Activated CD8-positive, alpha-beta memory T cell treated with anti-CD3 and anti-CD28 coated beads for 1 hour (primary cell): ENCODE results near the gene MED23.

Experiments used
- DNase-seq, 2 donors: peaks; one replicate each; pipeline ENCODE4 v3.0.0-alpha.2; 2020; ENCODE audit warnings: low read depth in 1 of 2; ENCODE audit errors: extremely low read depth in 1 of 2

Gene MED23

DNA sequence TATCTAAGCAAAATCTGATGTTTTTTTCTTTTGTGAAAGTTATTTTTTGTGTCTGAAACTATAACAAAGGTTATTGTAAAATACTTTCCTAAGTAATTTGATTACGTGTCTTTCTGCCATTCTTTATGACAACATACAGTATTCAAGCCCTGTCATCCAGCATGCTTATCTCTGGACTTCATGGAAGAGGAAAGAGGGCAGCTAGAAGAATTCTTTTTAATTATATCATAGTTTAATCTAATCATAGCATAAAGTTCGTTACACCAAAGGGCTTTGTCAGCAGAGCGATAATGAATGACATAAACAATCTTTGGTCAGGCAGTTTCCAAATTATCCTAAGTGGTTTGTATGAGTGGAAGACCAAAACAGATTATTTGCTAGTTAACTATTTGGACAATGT, 12.5 kb upstream of the MED23 start:
- DNase-seq: no peak

DNA sequence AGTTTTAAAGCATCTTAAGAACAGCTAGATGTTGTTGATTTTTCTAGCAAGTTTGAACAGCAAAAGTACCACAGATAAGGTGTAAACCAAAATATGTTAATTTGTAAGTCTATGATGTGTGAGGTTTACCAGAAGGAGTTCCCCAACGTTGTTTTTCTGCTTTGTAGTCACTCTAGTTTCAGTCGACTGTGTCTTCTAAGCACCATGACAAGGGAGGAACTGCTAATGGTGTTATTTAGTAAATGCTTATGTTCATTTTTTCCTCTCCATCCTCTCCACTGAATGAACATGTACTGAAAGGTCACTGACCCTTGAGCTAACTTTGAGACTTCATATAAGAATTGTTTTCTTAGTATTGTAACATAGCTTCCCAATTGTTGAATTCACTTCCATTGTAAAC, 12.1 kb upstream of the MED23 start:
- DNase-seq: no peak

DNA sequence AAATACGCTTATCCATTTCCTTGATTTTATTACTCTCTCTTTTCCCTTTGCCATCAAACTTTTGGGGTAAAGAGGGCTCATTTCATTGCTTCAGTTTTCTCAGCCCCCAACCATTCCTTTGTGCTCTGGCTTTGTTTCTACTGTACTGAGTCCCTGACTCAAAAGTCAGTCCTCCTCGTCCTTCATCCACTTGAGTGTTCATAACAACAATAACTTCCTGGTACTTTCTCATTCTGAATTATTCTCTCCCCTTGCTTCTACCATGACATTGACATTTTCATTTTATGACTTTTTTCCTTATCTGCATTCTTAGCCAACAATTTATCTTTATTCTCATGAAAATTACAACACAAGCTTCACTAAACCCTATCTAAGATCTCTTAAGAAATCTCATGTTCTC, 10.0 kb upstream of the MED23 start:
- DNase-seq: no peak

DNA sequence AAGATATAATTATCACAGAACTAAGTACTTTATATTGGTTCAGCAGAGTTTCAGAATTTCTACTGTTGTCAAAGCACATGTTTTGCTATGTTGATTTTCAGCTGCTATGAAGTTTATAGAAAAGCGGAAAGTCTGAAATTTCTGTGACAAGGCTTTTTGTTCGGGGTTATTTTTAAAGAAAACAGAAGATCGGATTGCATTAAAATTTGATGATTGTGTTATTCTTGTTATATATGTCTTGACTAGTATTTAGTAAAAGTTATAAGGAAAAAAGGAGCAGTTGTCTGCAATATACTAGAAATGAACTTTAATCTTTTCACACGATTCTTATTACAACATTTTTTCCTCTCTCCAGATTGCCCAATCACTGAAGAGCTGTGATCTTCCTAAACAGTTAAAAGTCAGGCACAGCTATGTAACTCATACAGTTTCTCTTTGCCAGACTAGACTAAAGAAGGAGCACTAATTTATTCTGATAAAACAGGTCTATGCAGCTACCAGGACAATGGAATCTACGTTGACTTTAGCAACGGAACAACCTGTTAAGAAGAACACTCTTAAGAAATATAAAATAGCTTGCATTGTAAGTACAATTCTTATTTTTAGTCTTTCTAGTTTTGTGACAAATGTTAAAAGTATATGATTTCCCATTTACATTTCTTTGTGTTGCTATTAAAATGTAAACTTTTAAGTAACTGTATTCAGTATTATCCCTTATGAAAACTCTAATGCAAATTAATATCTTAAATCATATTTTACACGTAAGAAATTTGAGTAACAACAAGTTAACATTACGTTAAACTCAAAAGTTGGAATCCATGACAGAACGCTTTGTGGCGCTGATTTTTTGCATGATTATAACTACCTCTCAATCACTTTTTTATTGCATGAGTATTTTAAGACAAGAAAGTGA, 9.1 kb upstream of the MED23 start, which contains the start of gene ENPP3:
Gene ENPP3 (plus strand): TSS at position 423 of the 913 bp plus-strand sequence. CDS start 83 bp downstream, at position 506.
- no peak for DNase-seq

DNA sequence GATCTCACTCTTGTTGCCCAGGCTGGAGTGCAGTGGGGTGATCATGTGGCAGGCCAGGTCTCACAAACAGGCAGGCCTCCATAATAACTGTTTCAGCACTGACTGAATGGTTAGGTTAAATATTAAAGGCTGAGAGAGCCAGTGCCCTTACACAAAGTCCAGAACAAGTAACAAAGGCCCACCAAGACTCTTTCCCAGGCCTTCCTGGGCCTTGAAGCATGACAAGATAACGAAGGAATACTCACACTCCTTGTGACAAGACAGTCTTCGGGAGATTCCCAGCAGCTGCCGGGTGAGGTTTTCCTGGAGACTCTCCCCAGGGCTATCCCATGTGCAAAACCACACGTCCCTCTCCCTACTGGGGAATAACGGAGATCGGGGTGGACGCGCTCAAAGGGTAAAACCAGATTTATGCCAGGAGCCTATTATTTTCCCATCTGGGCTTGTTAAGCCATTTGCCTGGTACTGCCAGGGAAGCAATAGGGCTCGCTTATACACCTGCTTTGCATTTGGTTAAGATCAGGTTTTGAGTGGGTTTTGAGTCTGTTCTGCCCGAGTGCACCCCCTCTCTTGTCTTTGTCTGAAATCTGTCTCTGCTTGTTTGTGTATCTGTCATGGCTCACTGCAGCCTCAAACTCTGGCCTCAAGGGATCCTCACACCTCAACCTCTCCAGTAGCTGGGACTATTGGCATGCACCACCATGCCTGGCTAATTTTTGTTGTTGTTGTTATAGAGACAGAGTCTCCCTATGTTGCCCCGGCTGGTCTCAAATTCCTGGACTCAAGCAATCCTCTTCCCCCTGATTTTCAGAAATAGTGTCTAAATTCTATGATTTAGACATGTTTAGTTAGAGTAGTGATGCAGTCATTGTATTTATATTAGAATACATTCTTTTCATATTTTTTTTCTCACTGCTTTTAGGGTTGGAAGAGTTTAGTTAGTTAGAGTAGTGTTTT, 7.6 kb upstream of the MED23 start:
- DNase-seq: no peak

DNA sequence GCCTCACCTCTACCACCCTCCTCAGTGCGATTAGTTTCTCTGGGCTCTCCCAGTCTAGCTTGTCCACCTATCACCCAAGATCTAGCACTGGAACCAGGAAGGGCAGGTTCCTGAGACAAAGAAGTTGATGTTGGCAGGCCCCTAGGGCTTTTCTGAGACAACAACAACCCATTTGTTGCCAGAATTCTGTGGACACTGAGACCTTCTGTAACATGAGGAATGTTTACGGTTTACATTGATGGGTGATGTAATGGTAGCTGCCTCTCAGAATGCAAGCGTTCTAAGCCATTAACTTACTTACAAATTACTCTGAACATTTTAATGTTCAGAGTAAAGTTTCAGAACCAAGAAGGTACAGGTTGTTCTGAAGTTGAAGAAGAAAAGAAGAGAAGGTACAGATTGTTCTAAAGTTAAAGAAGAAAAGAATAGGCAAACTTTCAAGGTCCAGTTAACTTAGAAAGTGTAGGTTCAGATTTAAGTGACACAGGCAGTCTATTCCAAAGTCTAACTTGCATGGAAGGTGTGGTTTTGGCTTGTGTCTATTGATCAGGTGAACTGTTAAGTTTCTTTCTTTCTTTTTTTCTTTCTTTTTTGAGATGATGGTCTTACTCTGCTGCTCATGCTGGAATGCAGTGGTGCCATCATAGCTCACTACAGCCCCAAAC, 3.7 kb upstream of the MED23 start:
- no peak for DNase-seq

DNA sequence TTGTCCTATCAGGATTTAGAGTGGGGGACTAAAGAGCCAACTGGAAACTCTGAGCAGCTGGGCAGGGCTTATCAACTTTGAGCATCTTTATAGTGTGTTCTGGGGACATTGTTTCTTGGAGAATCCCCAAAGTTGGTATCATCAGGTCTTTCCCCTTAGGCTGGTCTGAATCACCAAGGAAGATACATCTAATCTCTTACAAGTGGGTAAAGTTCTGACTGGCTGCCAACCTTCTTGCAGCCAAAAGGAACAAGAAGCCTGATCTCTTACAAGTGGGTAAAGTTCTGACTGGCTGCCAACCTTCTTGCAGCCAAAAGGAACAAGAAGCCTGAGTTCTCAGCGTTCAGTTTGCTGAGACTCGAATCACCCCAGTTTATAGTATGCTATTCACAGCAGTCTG, 1.6 kb upstream of the MED23 start:
- no peak for DNase-seq

DNA sequence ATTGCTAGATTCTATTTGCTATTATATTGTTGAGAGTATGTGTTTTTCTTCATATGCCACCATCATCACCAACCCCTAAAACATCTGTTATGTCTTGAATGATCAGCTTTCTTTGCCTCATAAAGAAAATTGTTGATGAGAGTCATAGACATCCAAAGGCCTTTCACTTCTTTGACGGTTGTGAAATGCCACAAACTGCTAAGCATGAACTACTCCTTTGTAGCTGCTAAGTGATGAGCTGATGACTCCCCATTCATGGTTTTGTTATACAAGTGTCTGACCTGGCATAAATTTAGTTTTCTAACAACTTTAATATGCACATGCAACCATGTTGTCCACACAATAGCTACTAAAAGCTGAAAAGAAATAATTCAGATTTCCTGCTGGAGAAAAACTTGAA, 684 bp upstream of the MED23 start:
- DNase-seq: no peak

DNA sequence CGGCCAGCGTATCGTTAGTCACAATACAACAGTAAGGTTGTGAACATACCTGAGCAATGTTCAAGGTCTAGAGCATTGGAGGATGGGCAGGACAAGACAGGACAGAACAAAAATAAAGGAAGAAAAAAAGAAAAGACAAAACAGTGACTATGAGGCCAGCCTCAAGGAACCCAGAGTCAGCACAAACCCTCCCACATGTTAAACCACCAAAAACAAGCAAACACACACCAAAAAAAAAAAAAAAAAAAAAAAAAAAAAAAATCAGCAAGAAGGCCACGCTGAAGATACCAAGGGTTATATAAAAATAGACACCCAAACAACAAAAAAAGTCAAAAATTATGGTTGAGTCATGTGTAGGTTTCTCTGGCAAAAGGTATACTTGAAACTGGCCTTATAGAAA, 12.8 kb downstream of the MED23 start:
- DNase-seq: no peak

DNA sequence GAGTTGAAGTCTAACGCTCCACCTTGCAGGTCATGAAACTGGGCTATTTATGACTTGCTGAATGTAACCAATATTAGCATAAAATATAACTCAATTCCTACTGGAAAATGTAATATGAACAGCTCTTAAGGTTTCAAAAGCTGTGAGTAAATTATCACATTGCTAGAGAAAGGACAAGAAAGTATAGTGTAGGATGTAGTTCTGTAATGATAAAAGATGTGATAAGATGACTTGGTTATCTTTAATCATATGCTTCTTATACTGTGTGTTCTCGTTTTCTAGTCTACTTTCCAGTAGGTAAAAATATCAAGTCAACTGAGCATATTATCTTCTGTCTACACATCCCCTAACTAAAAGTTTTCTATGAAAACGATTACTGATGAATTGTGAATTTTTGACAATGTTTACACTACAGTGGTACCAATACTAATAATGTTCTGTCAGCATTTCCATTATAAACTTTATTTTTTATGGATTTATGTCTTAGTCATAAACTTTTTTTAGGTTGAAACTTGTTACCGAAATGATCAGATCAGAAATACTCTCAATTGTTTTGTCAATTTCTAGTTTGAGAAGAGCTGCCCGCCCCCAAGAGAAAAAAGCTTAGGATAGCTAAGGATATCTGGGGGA, 14.6 kb downstream of the MED23 start:
- no peak for DNase-seq

DNA sequence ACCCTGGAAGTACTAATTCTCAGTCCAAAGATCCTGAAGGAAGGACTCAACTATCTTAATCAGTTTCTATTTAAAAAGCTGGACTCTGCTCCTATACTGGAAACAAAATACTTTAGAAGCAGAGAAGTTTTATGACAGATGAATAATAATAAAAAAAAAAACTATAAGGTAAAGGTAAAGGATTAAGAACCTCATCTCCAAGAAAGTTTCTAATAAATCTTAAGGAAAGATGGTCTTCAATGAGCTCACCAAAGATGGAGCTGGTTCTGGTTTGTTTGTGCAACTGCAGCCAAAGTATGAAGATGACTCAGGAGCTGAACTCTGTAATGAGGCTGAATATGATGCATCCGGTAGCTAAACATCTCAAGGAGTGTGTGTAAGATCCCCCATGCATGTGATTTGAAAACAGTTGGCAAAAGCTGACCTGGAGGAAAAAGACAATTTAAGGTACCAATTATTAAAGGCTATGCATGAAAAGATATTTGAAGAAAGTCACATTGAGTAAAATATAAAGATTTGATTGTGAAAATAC, 25.2 kb downstream of the MED23 start:
- DNase-seq: no peak

DNA sequence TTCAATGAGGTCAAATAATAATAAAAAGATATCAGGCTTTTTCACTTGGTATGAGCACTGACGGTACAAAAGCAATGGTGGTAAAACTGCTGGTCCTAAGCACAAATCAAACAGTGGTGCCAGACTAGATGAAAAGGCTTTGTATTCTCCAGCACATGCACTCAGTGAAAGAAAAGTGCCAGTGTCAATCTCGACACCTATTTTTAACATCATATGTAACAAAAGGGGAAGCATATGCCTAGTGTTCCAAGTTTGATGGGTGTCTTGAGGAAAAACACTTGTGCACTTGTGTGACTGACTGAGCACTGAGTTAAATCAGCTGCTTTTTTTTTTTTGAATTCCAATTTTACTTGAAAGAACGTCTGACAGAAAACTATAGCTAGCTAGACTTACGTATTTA, 27.3 kb downstream of the MED23 start:
- DNase-seq: no peak

DNA sequence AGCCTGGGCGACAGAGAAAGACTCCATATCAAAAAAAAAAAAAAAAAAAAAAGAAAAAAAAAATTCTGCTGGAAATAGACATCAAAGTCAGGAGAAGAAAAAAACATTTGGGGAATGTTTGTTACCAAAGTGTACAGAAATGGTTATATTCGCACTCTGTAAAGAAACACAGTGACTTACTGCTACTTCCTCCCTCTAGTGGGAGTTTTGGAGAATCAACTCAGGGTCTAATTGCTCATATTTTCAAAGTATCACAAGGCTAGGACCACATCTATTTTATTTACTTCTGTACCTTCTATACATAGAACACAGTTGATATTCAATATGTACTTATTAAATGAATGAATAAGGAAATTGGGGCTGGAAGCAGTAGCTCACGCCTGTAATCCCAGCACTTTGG, 30.6 kb downstream of the MED23 start:
- DNase-seq: no peak

DNA sequence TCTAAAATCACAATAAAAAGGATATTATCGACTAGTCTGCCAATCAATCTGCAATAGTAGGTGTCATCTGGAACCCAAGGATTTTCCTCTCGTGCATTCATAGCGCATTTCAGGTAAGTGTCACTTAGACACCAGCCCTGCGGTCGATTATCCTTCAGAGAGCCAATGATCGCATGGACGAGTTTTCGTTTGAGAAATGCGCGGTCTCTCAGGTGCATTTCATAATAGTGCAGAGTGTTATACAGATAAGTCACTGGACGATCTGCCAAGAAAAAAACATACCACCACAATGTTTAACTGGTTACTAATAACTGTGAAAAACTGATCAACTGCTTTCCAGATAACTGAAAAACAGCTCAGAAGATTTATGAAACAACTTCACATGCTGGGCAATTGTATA, 34.0 kb downstream of the MED23 start:
- DNase-seq: no peak

DNA sequence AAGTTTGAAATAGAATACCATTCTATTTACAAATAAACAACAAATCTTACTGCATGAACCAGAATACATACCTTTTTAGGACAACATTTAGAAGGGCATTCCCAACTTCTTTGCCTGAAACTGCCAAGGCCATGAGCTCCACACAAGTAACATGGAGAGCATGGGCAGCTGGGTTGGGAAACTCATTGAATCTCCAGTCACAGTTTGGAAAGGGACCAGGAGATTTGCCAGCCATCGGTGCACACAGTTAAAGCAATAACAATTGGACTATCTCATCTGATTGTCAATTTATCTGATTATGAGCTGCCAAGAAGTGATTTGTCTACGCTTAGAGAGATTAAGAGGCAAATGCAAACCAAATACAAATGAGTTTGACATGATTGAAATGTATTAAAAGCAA, 35.1 kb downstream of the MED23 start:
- no peak for DNase-seq

DNA sequence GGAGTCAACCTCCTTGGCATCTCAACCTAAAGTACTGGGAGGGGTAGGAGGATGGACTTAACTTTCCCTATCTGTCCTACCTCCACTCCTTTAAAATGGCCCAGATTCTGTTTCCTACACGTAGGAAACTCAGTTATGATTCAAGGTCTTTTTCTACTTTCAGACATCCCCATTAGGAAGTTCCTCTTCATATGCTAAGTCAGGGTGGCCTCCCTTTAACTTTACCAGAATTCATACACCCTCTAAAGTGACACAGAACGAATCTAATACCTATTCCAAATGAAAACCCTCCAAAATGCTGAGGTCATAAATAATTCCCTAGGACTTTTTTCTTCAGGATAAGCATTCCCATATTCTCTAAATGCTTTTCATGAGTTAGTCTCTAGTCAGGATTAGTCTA, 39.4 kb downstream of the MED23 start:
- no peak for DNase-seq

DNA sequence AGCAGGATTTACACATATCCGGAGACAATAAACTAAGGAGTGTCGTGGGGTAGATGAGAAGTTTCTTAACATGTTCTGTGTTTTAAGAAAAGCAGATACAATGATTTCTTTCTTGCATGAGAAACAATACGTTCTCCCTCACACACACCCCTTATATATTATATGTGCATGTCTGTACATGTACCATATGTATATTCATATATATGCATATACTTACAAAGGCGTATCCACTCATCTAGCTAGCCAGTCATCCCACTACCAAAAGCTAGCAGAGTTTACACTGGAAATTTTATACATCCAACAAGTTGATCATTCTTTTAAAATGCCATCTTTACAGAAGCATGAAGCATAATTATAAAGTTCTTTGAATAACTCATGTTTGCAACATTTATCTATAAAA, 40.1 kb downstream of the MED23 start:
- DNase-seq: no peak

DNA sequence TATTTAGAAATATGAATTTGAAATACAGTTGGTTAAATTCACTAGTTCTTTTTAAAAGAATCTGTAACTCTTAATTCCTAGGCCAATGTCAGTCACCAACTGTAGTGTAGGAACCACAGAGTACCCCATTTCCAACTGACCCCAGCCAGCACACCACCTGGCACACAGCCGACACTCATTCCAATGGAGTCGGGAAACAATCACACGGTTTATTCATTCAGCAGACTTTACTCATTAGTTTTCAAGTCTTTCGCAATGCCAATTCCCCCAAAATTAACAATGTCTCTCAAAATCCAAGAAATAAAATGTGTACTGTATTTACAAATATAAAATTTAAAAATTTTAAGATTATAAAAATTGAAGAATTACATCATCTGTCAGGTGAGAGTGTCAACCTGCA, 41.5 kb downstream of the MED23 start:
- DNase-seq: no peak

DNA sequence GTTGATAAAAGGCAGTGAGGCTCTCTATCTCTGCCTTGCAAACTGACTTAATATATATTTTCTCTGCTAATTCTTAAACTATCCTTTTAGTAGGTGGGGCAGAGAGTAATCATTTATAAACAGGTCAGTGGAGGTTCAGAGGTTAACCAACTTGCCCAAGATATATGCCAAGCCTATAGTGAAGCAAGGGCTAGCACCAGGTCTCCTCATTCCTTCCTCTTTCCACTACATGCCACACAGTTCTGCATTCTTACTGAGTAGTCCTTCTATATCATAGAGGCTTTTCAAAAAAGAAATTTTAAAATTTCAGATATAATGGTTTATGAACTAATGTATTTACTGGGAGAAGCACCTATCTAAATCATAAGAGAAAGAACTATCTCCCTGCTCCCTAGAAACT, 46.5 kb downstream of the MED23 start:
- no peak for DNase-seq

DNA sequence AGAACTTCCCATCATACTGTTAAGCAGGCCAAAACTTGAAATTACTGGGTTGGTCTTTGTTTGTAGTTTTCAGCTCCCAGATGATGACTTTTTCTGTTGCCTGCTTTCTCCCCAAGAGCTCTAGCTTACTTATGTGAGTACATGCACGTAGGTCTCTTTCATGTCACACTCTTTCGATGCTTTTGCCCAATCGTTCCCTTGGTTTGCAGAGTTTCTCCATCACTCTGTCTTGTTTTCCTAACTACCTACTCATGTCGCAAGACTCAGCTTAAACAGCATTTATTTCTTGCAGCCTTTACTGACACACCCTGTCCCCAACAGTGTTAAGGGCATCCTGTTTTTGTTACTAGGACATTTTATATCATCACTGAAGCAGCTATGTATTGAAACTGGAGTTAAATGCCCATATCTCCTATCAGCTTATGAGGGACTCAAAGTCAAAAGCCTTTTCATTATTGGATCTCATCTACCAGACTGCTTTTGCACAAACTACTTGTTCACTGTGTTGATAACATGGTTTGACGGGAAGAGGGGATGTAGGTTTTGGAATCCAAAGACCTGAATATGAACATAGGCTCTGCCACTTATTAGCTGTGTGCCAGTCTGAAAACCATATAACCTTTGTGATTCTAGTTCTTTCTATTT, 52.1 kb downstream of the MED23 start:
- DNase-seq: no peak
